HS-27A (cell line): Measurements from ENCODE around the gene SYNGR3.

ENCODE experiments used
- DNase-seq: peaks from one replicate; pipeline ENCODE4 v3.0.0-alpha.2; 2012; ENCODE audit warnings: low read depth, missing footprints

The SYNGR3 gene

GRCh38 chr16:2042171-2042985, 52.6 kb downstream of the SYNGR3 start:
- no peak for DNase-seq

GRCh38 chr16:2042986-2043666, 53.4 kb downstream of the SYNGR3 start:
- DNase-seq, result no peak
